COLO668 (cell line): ENCODE results near the gene STUB1.
A peak's percentile ranks its signal among the peaks of the same experiment; 100 is the strongest.

Experiments
- DNase-seq: peaks from one replicate; lab custom pipeline; 2025; ENCODE audit not compliant: unreplicated experiment; lab: John Stamatoyannopoulos, UW

The STUB1 gene

GRCh38 chr16:662597-662996, 17.6 kb upstream of the STUB1 start:
- no peak for DNase-seq

- DNase-seq: peak; percentile 39
Observed at GRCh38 chr16:666572-666971, 13.6 kb upstream of the STUB1 start.

- peak; percentile 30 for DNase-seq
Observed at GRCh38 chr16:667113-667779, 13.0 kb upstream of the STUB1 start.

- DNase-seq: peak; percentile 97
Observed at GRCh38 chr16:667780-668518, 12.3 kb upstream of the STUB1 start, which contains the start of gene RHOT2. TSS of gene RHOT2 (plus strand) at chr16:668132. CDS start at chr16:668200, 68 bp downstream.

- peak; percentile 34 for DNase-seq
Observed at GRCh38 chr16:668519-669171, 11.6 kb upstream of the STUB1 start.

- DNase-seq: no peak
Observed at GRCh38 chr16:669666-670065, 10.5 kb upstream of the STUB1 start.

GRCh38 chr16:670485-671352, 9.5 kb upstream of the STUB1 start:
- DNase-seq: no peak

- no peak for DNase-seq
Observed at GRCh38 chr16:671353-672131, 8.7 kb upstream of the STUB1 start.

- no peak for DNase-seq
Observed at GRCh38 chr16:672371-672770, 7.8 kb upstream of the STUB1 start.

GRCh38 chr16:672851-673250, 7.4 kb upstream of the STUB1 start:
- no peak for DNase-seq

GRCh38 chr16:673399-673991, 6.7 kb upstream of the STUB1 start:
- DNase-seq: no peak

GRCh38 chr16:674214-674881, 5.9 kb upstream of the STUB1 start:
- DNase-seq: no peak

- DNase-seq: peak; percentile 41
Observed at GRCh38 chr16:674968-675883, 5.0 kb upstream of the STUB1 start, which contains the start of gene RHBDL1. TSS of gene RHBDL1 (plus strand) at chr16:675671. CDS start at chr16:675791, 120 bp downstream.

- peak; percentile 38 for DNase-seq
Observed at GRCh38 chr16:675884-676564, 4.2 kb upstream of the STUB1 start.

- DNase-seq: no peak
Observed at GRCh38 chr16:676565-676902, 3.7 kb upstream of the STUB1 start.

GRCh38 chr16:676913-677312, 3.3 kb upstream of the STUB1 start:
- DNase-seq: peak; percentile 95

GRCh38 chr16:677316-678190, 2.7 kb upstream of the STUB1 start:
- peak; percentile 72 for DNase-seq
